ENCODE results near the gene TRAPPC10. TPM values are rescaled to one million over a fixed set of nuclear protein-coding genes. Genes with fewer than 3 reads are reported as not detected.

The TRAPPC10 gene
- total RNA-seq, 1 experiment from 2014 or later: 31.5 TPM

GRCh38 chr21:43994646-43995045 is 17.5 kb upstream of the TRAPPC10 start:
- H4K20me1 ChIP-seq (ENCODE audit: insufficient read depth): no peaks in the 10 kb centered on the region
- H3K36me3 ChIP-seq (ENCODE audit: control insufficient read depth in 1 of 2, insufficient read depth in 2 of 2, low read length in 2 of 2): no peaks in the 10 kb centered on the region
- H3K79me2 ChIP-seq (ENCODE audit: insufficient read depth, low read length): no peaks in the 10 kb centered on the region
- H3K9me2 ChIP-seq (ENCODE audit: insufficient read depth): no peaks in the 10 kb centered on the region
- ChIA-PET CTCF (no interaction called here), RAD21 (ENCODE audit: low non-redundant PET in 1 of 2, low total read pairs in 2 of 2, uncharacterized antibody in 2 of 2, unreplicated experiment in 2 of 2) (no interaction called here), POLR2A (no interaction called here)
- no peak for TF ChIP-seq FOSL1 (IDR thresholded peaks at IDR 0.05; ENCODE audit: low read depth)
- TF ChIP-seq, protein P1, sequence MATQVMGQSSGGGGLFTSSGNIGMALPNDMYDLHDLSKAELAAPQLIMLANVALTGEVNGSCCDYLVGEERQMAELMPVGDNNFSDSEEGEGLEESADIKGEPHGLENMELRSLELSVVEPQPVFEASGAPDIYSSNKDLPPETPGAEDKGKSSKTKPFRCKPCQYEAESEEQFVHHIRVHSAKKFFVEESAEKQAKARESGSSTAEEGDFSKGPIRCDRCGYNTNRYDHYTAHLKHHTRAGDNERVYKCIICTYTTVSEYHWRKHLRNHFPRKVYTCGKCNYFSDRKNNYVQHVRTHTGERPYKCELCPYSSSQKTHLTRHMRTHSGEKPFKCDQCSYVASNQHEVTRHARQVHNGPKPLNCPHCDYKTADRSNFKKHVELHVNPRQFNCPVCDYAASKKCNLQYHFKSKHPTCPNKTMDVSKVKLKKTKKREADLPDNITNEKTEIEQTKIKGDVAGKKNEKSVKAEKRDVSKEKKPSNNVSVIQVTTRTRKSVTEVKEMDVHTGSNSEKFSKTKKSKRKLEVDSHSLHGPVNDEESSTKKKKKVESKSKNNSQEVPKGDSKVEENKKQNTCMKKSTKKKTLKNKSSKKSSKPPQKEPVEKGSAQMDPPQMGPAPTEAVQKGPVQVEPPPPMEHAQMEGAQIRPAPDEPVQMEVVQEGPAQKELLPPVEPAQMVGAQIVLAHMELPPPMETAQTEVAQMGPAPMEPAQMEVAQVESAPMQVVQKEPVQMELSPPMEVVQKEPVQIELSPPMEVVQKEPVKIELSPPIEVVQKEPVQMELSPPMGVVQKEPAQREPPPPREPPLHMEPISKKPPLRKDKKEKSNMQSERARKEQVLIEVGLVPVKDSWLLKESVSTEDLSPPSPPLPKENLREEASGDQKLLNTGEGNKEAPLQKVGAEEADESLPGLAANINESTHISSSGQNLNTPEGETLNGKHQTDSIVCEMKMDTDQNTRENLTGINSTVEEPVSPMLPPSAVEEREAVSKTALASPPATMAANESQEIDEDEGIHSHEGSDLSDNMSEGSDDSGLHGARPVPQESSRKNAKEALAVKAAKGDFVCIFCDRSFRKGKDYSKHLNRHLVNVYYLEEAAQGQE (IDR thresholded peaks at IDR 0.05; ENCODE audit: low read depth): no peak
- TF ChIP-seq YY1 (IDR thresholded peaks at IDR 0.05; ENCODE audit: extremely low read depth, insufficient replicate concordance, low read depth, low read length): no peak
- TF ChIP-seq EGR1 (IDR thresholded peaks at IDR 0.05; ENCODE audit: low read depth): no peak
- no peak for TF ChIP-seq SP1 (IDR thresholded peaks at IDR 0.05; ENCODE audit: low read depth)
- TF ChIP-seq SRF (IDR thresholded peaks at IDR 0.05; ENCODE audit: low read depth): no peak
- TF ChIP-seq JUND (IDR thresholded peaks at IDR 0.05): no peak
- TF ChIP-seq, protein P2, sequence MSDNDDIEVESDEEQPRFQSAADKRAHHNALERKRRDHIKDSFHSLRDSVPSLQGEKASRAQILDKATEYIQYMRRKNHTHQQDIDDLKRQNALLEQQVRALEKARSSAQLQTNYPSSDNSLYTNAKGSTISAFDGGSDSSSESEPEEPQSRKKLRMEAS (IDR thresholded peaks at IDR 0.05): no peak
- TF ChIP-seq TCF7L2 (IDR thresholded peaks at IDR 0.05; ENCODE audit: borderline replicate concordance, extremely low read depth, insufficient read depth, insufficient read length): no peak
- TF ChIP-seq ZBTB33 (IDR thresholded peaks at IDR 0.05; ENCODE audit: extremely low read depth, insufficient replicate concordance, low read length): no peak
- no peak for TF ChIP-seq ZFX (IDR thresholded peaks at IDR 0.05)
- TF ChIP-seq, protein P3, sequence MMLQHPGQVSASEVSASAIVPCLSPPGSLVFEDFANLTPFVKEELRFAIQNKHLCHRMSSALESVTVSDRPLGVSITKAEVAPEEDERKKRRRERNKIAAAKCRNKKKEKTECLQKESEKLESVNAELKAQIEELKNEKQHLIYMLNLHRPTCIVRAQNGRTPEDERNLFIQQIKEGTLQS (IDR thresholded peaks at IDR 0.05): no peak
- no peak for TF ChIP-seq CBX3 (IDR thresholded peaks at IDR 0.05; ENCODE audit: low read depth)
- no peak for TF ChIP-seq ZNF274 (IDR thresholded peaks at IDR 0.05; ENCODE audit: low read depth, low read length)
- no peak for TF ChIP-seq SIN3A (IDR thresholded peaks at IDR 0.05; ENCODE audit: low read depth)
- no peak for TF ChIP-seq CTCF (IDR thresholded peaks at IDR 0.05 in 2 of 3, conservative IDR thresholded peaks at IDR 0.05 in 1 of 3; ENCODE audit: borderline replicate concordance in 1 of 3, insufficient read depth in 1 of 3, low read depth in 2 of 3, low read length in 2 of 3)
- ATAC-seq (no peak), DNase-seq (ENCODE audit: low read depth, low spot score) (no peak)
- H3K9me3 ChIP-seq (ENCODE audit: control insufficient read depth in 1 of 2, insufficient read depth in 1 of 2, low read depth in 1 of 2, low read length in 2 of 2): no peaks in the 10 kb centered on the region
- H3K4me3 ChIP-seq (replicated peaks in 1 of 2; ENCODE audit: low read depth in 1 of 2, low read length in 2 of 2): no peak overlapping the region
- intact Hi-C loops (cut with micrococcal nuclease): no loop called here
- H2AFZ ChIP-seq (ENCODE audit: low read depth, low read length, poor library complexity, severe bottlenecking): no peak overlapping the region
- H3K27ac ChIP-seq (ENCODE audit: low read depth, low read length): no peak overlapping the region
- no peak overlapping the region for H3K4me2 ChIP-seq (ENCODE audit: low read length)
- H3K9ac ChIP-seq (ENCODE audit: low read length): no peak overlapping the region
- BruUV-seq (replicated peaks): no TSS peak
- H3K4me1 ChIP-seq (ENCODE audit: control insufficient read depth in 1 of 2, insufficient read depth in 2 of 2, low read length in 2 of 2): no peaks in the 10 kb centered on the region
- no peaks in the 10 kb centered on the region for H3K27me3 ChIP-seq (ENCODE audit: insufficient read depth, low read length)
